Posterior vena cava (tissue), 2 donors: Measurements from ENCODE around the gene MAP3K7CL. TPM values are rescaled to one million over a fixed set of nuclear protein-coding genes. Genes with fewer than 3 reads are reported as not detected.
"Not testable (repeated sequence)": the region's sequence is repeated elsewhere in the genome, so short reads cannot be mapped to it uniquely, and the experiment has no call there.

ENCODE experiments used
- DNase-seq: peaks from one replicate; pipeline ENCODE4 v3.0.0-alpha.2; 2020; ENCODE audit warnings: low spot score
- intact Hi-C, 2 donors: fragments of 100-400 bp; cut with DNase I; formaldehyde crosslinking; loops; one replicate each; pipeline versions ENCODE4 v1.14.1 to v1.14.2; 2022 to 2023
- total RNA-seq, 2 donors: library from RNA; stranded (reverse); fragmentation: NEBNext Ultra II Directional; extraction: Animal tissue kit (Norgen Biotek cat#: 25700); gene quantifications; one replicate each; pipeline ENCODE4 v1.2.1, GENCODE V29; 2021
- donor health status: DM: yes; HTN: yes; CAD: no.
- donor health status: DM: yes; HTN: yes; CAD: no.

MAP3K7CL gene
- total RNA-seq, 2 donors from 2014 or later, result 17.1 to 58.0 TPM

GRCh38 chr21:29162825-29163224 is 32.4 kb downstream of the MAP3K7CL start:
- DNase-seq, result peak; percentile 86
- intact Hi-C loops, result loop anchor here (10.0 kb wide), 2 partner anchors 132 to 212 kb away; partner anchors contain the start of gene BACH1 (in 1 of the 2)

GRCh38 chr21:29163341-29164115 is 33.1 kb downstream of the MAP3K7CL start:
- intact Hi-C loops, result loop anchor here (10.0 kb wide), 2 partner anchors 131 to 211 kb away; partner anchors contain the start of gene BACH1 (in 1 of the 2)
- no peak for DNase-seq

GRCh38 chr21:29164323-29164942 is 34.0 kb downstream of the MAP3K7CL start:
- no peak for DNase-seq
- intact Hi-C loops, result loop anchor here (10.0 kb wide), 2 partner anchors 130 to 210 kb away; partner anchors contain the start of gene BACH1 (in 1 of the 2)

GRCh38 chr21:29166323-29166722 is 35.9 kb downstream of the MAP3K7CL start:
- intact Hi-C loops, result loop anchor here (10.0 kb wide), 2 partner anchors 128 to 208 kb away; partner anchors contain the start of gene BACH1 (in 1 of the 2)
- DNase-seq, result no peak

GRCh38 chr21:29166853-29167252 is 36.4 kb downstream of the MAP3K7CL start:
- intact Hi-C loops, result loop anchor here (10.0 kb wide), 2 partner anchors 128 to 208 kb away; partner anchors contain the start of gene BACH1 (in 1 of the 2)
- DNase-seq, result no peak

GRCh38 chr21:29167481-29167880 is 37.0 kb downstream of the MAP3K7CL start:
- not testable (repeated sequence) for DNase-seq
- intact Hi-C loops, result loop anchor here (10.0 kb wide), 2 partner anchors 127 to 207 kb away; partner anchors contain the start of gene BACH1 (in 1 of the 2)

GRCh38 chr21:29168891-29169315 is 38.5 kb downstream of the MAP3K7CL start:
- intact Hi-C loops, result loop anchor here (10.0 kb wide), 2 partner anchors 126 to 206 kb away; partner anchors contain the start of gene BACH1 (in 1 of the 2)
- no peak for DNase-seq

- intact Hi-C loops, result no loop called here
These were observed 40.5 kb downstream of the MAP3K7CL start for GRCh38 chr21:29170944-29171343.

GRCh38 chr21:29172282-29172681 is 41.8 kb downstream of the MAP3K7CL start:
- DNase-seq, result no peak
- intact Hi-C loops, result no loop called here

More at GRCh38 chr21:29170944-29171343, 40.5 kb downstream of the MAP3K7CL start:
- DNase-seq, result no peak

GRCh38 chr21:29174607-29175013 is 44.2 kb downstream of the MAP3K7CL start:
- intact Hi-C loops, result no loop called here
- DNase-seq, result no peak

- intact Hi-C loops, result no loop called here
- DNase-seq, result no peak
These were observed 45.1 kb downstream of the MAP3K7CL start for GRCh38 chr21:29175408-29176134.

GRCh38 chr21:29176471-29177120 is 46.2 kb downstream of the MAP3K7CL start:
- intact Hi-C loops, result no loop called here
- DNase-seq, result no peak

- DNase-seq, result no peak
- intact Hi-C loops, result no loop called here
These were observed 47.4 kb downstream of the MAP3K7CL start for GRCh38 chr21:29177800-29178199.

GRCh38 chr21:29178926-29179325 is 48.5 kb downstream of the MAP3K7CL start:
- intact Hi-C loops, result no loop called here
- DNase-seq, result no peak

- DNase-seq, result no peak
- intact Hi-C loops, result no loop called here
These were observed 49.1 kb downstream of the MAP3K7CL start for GRCh38 chr21:29179503-29179902.

- intact Hi-C loops, result no loop called here
These were observed 51.5 kb downstream of the MAP3K7CL start for GRCh38 chr21:29181799-29182470.

GRCh38 chr21:29182691-29183092 is 52.2 kb downstream of the MAP3K7CL start:
- intact Hi-C loops, result no loop called here
- DNase-seq, result no peak

More at GRCh38 chr21:29181799-29182470, 51.5 kb downstream of the MAP3K7CL start:
- no peak for DNase-seq

GRCh38 chr21:29184037-29184436 is 53.6 kb downstream of the MAP3K7CL start:
- intact Hi-C loops, result no loop called here
- DNase-seq, result no peak
